Spleen (tissue), 11 donors: ENCODE data around the gene TSFM. TPM values are rescaled to one million over a fixed set of nuclear protein-coding genes. Genes with fewer than 3 reads are reported as not detected.

Experiments used
- DNase-seq: peaks from one replicate; pipeline ENCODE4 v3.0.0-alpha.2; 2020
- H3K27ac ChIP-seq, 8 donors: fragments of 200-600 bp; sonication (generic) in 7 of 8; 1 replicate in 4 of 8; 2 replicates in 4 of 8; pipeline versions ENCODE4 v1.5.0 to v1.8.0; 2016 to 2021; ENCODE audit warnings: inconsistent platforms in 4 of 8, mild to moderate bottlenecking in 4 of 8, moderate library complexity in 1 of 8
- H3K27me3 ChIP-seq, 7 donors: fragments of 200-600 bp; sonication (generic) in 6 of 7; replicated peaks in 1 of 7; 1 replicate in 4 of 7; 2 replicates in 3 of 7; pipeline versions ENCODE4 v1.5.0 to v1.8.0; 2016 to 2021; ENCODE audit warnings: inconsistent platforms in 3 of 7, mild to moderate bottlenecking in 1 of 7
- H3K36me3 ChIP-seq, 6 donors: fragments of 200-600 bp; sonication (generic) in 5 of 6; 1 replicate in 4 of 6; 2 replicates in 2 of 6; pipeline versions ENCODE4 v1.5.0 to v1.8.0; 2016 to 2021; ENCODE audit warnings: inconsistent platforms in 2 of 6
- H3K4me1 ChIP-seq, 6 donors: fragments of 200-600 bp; sonication (generic) in 5 of 6; 1 replicate in 3 of 6; 2 replicates in 3 of 6; pipeline versions ENCODE4 v1.5.0 to v1.8.0; 2016 to 2021; ENCODE audit warnings: inconsistent platforms in 3 of 6
- H3K4me3 ChIP-seq, 8 donors: fragments of 200-600 bp; sonication (generic) in 7 of 8; 1 replicate in 4 of 8; 2 replicates in 4 of 8; pipeline versions ENCODE4 v1.5.0 to v1.8.0; 2016 to 2021; ENCODE audit warnings: inconsistent platforms in 4 of 8, mild to moderate bottlenecking in 4 of 8, moderate library complexity in 2 of 8
- H3K9me3 ChIP-seq, 8 donors: fragments of 200-600 bp; sonication (generic) in 7 of 8; 1 replicate in 4 of 8; 2 replicates in 4 of 8; pipeline versions ENCODE4 v1.5.0 to v1.8.0; 2016 to 2021; ENCODE audit warnings: inconsistent platforms in 4 of 8
- CTCF ChIP-seq, 11 experiments: fragments of 200-600 bp in 7 of 11; fragments of 450-650 bp in 4 of 11; sonication (generic) in 4 of 11; IDR thresholded peaks in 8 of 11; conservative IDR thresholded peaks in 3 of 11; 1 replicate in 7 of 11; 2 replicates in 4 of 11; pipeline versions ENCODE4 v1.4.0 to v1.8.0; 2016 to 2021; ENCODE audit warnings: antibody characterized with exemption in 11 of 11, inconsistent platforms in 4 of 11, mild to moderate bottlenecking in 1 of 11
- POLR2A ChIP-seq, 3 donors: fragments of 450-650 bp; IDR thresholded peaks; one replicate each; pipeline ENCODE4 v1.5.1; 2017; ENCODE audit warnings: antibody characterized with exemption in 3 of 3, mild to moderate bottlenecking in 1 of 3
- POLR2AphosphoS5 ChIP-seq, 3 donors: sonication (generic); formaldehyde crosslinking; IDR thresholded peaks; one replicate each; pipeline ENCODE4 v1.5.1; 2017; ENCODE audit warnings: antibody characterized with exemption in 3 of 3
- WGBS, 5 donors: extraction: QIAGEN DNeasy Blood & Tissue Kit in 3 of 5; methylation state at CpG; one replicate each; pipeline versions ENCODE4 v1.1.5 to v1.1.7; 2013 to 2018; 5-methylcytosine and 5-hydroxymethylcytosine counted together
- intact Hi-C: fragments of 100-400 bp; cut with DNase I; formaldehyde crosslinking; loops from one replicate; pipeline ENCODE4 v1.15.0; 2023; ENCODE audit warnings: low total_unique reads
- polyA plus RNA-seq, 3 donors: library from polyadenylated mRNA; stranded (reverse); fragments of 200-250 nt; gene quantifications; one replicate each; pipeline ENCODE4 v1.2.1, GENCODE V29; 2013
- total RNA-seq, 7 donors: library from RNA; depleted of rRNA in 3 of 7; stranded (reverse); fragments of >200 nt in 3 of 7; fragmentation: NEBNext Ultra II Directional in 4 of 7; extraction: Animal tissue kit (Norgen Biotek cat#: 25700) in 4 of 7; gene quantifications; one replicate each; pipeline versions ENCODE4 v1.1.0 to v1.2.1, GENCODE V29; 2016 to 2021
- donor health status: healthy with polysubstance abuse.
- donor health status: DM: no; HTN: no; CAD: no; lungs with moderate emphysema.
- donor health status: DM: no; HTN: no; CAD: no.
- donor health status: Bipolar disorder and iron deficiency.
- donor health status: healthy.
- donor health status: DM: no; HTN: no; CAD: no.
- donor health status: DM: yes; HTN: yes; CAD: no.

The TSFM gene
- total and polyA plus RNA-seq, 10 donors = 13.2 to 38.2 (median 18.1) TPM

- peak overlapping the region in 6 of 8 donors; percentile 74 to 86 (median 82) for H3K27ac ChIP-seq
- H3K4me1 ChIP-seq = peaks cover 14 to 57% (median 41%) of the 10 kb centered on the region in 6 donors
- TF ChIP-seq POLR2A (IDR thresholded peaks at IDR 0.05) (no peak), CTCF (IDR thresholded peaks at IDR 0.05 in 8 of 11, conservative IDR thresholded peaks at IDR 0.05 in 3 of 11) (no peak), POLR2AphosphoS5 (IDR thresholded peaks at IDR 0.05) (no peak)
- intact Hi-C loops = no loop called here
- peak overlapping the region in 7 of 8 donors; percentile 64 to 98 (median 91) for H3K4me3 ChIP-seq
- DNase-seq = no peak
- peaks cover 0 to 35% (median 22%) of the 10 kb centered on the region in 6 donors for H3K36me3 ChIP-seq
- H3K9me3 ChIP-seq = no peaks in the 10 kb centered on the region
- 19 to 27% (median 24%) methylated on average over 4 of the region's 4 CpGs for WGBS, 5 donors
- H3K27me3 ChIP-seq = no peaks in the 10 kb centered on the region
These were observed 362 bp upstream of the TSFM start for GRCh38 chr12:57782243-57782607.

GRCh38 chr12:57783466-57783801 is 847 bp downstream of the TSFM start:
- Histone ChIP-seq H3K4me3 (peak overlapping the region; percentile 64 to 99 (median 94)), H3K36me3 (peaks cover 0 to 47% (median 34%) of the 10 kb centered on the region in 6 donors), H3K9me3 (no peaks in the 10 kb centered on the region), H3K4me1 (peaks cover 14 to 57% (median 41%) of the 10 kb centered on the region in 6 donors), H3K27ac (peak overlapping the region in 3 of 8 donors; percentile 82 to 84 (median 83)), H3K27me3 (no peaks in the 10 kb centered on the region)
- no peak for TF ChIP-seq POLR2A (IDR thresholded peaks at IDR 0.05)
- no peak for TF ChIP-seq POLR2AphosphoS5 (IDR thresholded peaks at IDR 0.05)
- no peak for TF ChIP-seq CTCF (IDR thresholded peaks at IDR 0.05 in 8 of 11, conservative IDR thresholded peaks at IDR 0.05 in 3 of 11)
- 86 to 93% (median 89%) methylated on average over 12 of the region's 12 CpGs for WGBS, 5 donors
- intact Hi-C loops = no loop called here
- DNase-seq = no peak

- 93 to 97% (median 94%) methylated on average over 11 of the region's 11 CpGs for WGBS, 5 donors
- intact Hi-C loops = no loop called here
These were observed 1.3 kb downstream of the TSFM start for GRCh38 chr12:57783861-57784260.

GRCh38 chr12:57793920-57794319 is 11.3 kb downstream of the TSFM start:
- WGBS, 5 donors = 61 to 79% (median 72%) methylated on average over 1 of the region's 1 CpG
- H3K36me3 ChIP-seq = peaks cover 0 to 100% (median 70%) of the 10 kb centered on the region in 6 donors

More at GRCh38 chr12:57783861-57784260, 1.3 kb downstream of the TSFM start:
- TF ChIP-seq CTCF (IDR thresholded peaks at IDR 0.05 in 8 of 11, conservative IDR thresholded peaks at IDR 0.05 in 3 of 11) = no peak
- TF ChIP-seq POLR2A (IDR thresholded peaks at IDR 0.05) = no peak
- no peak for TF ChIP-seq POLR2AphosphoS5 (IDR thresholded peaks at IDR 0.05)
- Histone ChIP-seq H3K27ac (no peak overlapping the region), H3K27me3 (no peaks in the 10 kb centered on the region), H3K4me1 (peaks cover 14 to 57% (median 41%) of the 10 kb centered on the region in 6 donors), H3K9me3 (no peaks in the 10 kb centered on the region), H3K36me3 (peaks cover 0 to 51% (median 39%) of the 10 kb centered on the region in 6 donors), H3K4me3 (peak overlapping the region in 6 of 8 donors; percentile 84 to 98 (median 94))
- no peak for DNase-seq

More at GRCh38 chr12:57793920-57794319, 11.3 kb downstream of the TSFM start:
- Histone ChIP-seq H3K27ac (no peak overlapping the region), H3K4me3 (no peak overlapping the region), H3K27me3 (no peaks in the 10 kb centered on the region), H3K9me3 (no peaks in the 10 kb centered on the region), H3K4me1 (peaks cover 0 to 10% (median 2%) of the 10 kb centered on the region in 6 donors)
- intact Hi-C loops = no loop called here
- TF ChIP-seq POLR2AphosphoS5 (IDR thresholded peaks at IDR 0.05) = no peak
- no peak for TF ChIP-seq POLR2A (IDR thresholded peaks at IDR 0.05)
- TF ChIP-seq CTCF (IDR thresholded peaks at IDR 0.05 in 8 of 11, conservative IDR thresholded peaks at IDR 0.05 in 3 of 11) = no peak
- no peak for DNase-seq
